Fibroblast of the aortic adventitia (primary cell): Measurements from ENCODE around the gene SOCS1. TPM values are rescaled to one million over a fixed set of nuclear protein-coding genes. Genes with fewer than 3 reads are reported as not detected.

ENCODE experiments used
- DNase-seq: peaks from one replicate; pipeline ENCODE4 v3.0.0-alpha.2; 2010; ENCODE audit warnings: low read depth
- H3K4me3 ChIP-seq: 2 replicates; pipeline ENCODE4 v1.5.1; 2011; ENCODE audit warnings: low read depth, mild to moderate bottlenecking, control low read depth, low read length, moderate library complexity
- total RNA-seq: library from RNA; depleted of rRNA; stranded (reverse); fragments of >200 nt; gene quantifications from 2 replicates; pipeline ENCODE4 v1.2.3, GENCODE V29; 2012; ENCODE audit warnings: low replicate concordance
- TF ChIP-seq, protein P1 (sequence below): IDR thresholded peaks from 2 replicates; pipeline ENCODE4 v1.5.1; 2011; ENCODE audit warnings: mild to moderate bottlenecking, low read length, control low read depth, inconsistent platforms; ENCODE audit not compliant: insufficient read depth

SOCS1 gene
- total RNA-seq, 1 donor: 5.6 TPM

DNA sequence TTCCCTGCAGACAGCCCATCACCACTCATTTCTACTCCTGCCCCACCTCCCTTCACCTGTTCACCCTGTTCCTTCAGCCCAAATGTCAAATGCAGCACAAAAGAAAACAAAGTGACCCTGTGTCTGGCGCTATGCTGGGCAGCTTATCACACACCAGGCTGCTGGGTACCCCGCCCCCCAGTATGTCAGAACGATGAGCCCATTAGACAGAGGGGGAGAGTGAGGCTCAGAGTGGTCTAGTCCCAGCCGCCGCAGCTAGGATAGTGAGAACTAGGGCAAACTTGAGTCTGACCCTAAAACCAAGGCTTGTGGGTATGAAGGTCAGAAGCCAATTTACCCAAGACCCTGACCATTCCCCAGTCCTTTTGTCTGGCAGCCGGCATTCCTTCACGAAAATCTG is 9.1 kb upstream of the SOCS1 start:
- no peak for DNase-seq
- no peak overlapping the region for H3K4me3 ChIP-seq
- TF ChIP-seq, protein P1, sequence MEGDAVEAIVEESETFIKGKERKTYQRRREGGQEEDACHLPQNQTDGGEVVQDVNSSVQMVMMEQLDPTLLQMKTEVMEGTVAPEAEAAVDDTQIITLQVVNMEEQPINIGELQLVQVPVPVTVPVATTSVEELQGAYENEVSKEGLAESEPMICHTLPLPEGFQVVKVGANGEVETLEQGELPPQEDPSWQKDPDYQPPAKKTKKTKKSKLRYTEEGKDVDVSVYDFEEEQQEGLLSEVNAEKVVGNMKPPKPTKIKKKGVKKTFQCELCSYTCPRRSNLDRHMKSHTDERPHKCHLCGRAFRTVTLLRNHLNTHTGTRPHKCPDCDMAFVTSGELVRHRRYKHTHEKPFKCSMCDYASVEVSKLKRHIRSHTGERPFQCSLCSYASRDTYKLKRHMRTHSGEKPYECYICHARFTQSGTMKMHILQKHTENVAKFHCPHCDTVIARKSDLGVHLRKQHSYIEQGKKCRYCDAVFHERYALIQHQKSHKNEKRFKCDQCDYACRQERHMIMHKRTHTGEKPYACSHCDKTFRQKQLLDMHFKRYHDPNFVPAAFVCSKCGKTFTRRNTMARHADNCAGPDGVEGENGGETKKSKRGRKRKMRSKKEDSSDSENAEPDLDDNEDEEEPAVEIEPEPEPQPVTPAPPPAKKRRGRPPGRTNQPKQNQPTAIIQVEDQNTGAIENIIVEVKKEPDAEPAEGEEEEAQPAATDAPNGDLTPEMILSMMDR: no peak

DNA sequence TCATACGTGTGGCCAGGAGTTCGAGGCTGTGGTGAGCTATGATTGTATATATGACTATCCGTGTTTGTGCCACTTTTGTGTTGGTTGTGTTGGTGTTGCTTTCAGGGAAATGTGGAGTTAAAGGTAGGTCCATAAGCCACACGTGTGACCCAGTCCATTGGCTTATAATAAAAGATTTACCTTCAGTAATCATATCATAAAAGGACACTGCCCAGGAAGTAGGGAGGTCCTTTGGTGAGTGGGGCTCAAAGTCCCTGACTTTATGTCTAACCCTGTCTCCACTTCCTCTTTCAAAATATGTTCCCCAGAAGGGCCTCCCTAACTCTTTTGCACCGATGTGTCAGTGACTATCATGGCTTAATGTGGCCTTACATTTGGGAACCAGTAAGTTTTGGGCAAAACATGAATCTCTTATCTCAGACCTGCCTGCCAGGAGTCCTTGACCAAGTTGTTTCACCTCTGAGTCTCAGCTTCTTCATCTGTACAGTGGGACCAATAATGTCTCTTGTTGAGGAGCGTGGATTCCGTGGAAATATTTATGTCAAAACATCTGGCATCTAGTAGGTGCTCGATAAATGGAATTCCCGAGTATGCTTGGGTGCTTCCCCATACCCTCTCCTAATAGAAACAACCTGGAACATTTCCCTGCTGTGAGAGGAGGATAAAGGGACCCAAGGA is 8.3 kb upstream of the SOCS1 start:
- TF ChIP-seq, protein P1: no peak
- H3K4me3 ChIP-seq: no peak overlapping the region
- DNase-seq: no peak

DNA sequence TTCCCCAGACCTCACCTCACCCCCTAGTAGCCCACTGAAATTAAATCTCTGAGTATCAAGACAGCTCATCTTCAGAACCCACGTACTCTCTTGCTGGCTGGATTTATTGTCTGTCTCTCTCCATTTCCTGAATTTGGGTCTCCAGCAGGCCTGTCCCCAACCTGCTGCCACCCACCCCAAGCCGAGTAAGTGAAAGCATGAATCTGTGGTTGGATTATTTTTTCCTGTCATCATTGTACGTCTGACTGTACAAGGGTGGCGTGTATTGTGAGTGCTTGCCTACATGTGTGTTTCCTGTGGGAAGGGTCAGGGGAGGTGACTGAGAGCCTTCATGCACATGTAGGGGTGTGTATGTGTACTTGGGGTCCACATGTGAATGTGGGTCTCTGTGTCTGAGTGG is 7.7 kb upstream of the SOCS1 start:
- no peak overlapping the region for H3K4me3 ChIP-seq
- DNase-seq: no peak
- TF ChIP-seq, protein P1: no peak

DNA sequence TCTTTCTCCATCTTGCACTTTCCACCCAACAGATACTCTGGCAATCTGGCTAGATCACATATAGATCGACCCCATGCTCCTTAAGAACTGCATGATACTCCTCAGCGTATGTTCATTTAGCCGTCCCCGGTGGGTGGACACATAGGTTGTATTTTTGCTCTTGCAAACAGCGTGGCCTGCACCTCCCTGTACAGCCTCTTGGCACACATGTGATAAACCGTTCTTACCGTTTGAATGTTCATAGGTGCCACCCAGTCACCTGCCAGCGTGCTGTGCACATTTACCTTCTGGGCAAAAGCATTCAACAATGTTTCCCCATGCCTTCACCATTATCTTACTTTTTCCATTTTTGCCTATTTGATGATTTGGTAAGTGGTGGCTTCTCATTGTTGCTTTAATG is 6.9 kb upstream of the SOCS1 start:
- DNase-seq: no peak

DNA sequence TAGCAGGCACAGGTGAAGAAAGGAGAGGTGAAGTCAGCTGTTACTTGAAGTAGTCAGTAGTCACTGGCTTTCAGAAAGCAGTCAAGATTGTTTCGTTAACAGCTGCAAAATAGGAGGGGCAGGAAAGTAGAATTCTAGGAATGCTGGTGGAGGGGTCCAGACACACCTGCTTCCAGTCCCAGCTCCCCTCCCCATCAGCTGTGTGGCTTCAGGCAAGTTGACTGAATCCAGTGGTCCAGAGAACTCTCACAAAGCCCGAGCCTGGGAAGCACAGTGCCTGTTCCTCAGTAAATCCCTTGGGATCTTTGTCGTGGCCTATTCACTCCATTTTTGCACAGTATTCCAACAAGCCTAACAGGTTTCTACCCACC is 4.6 kb upstream of the SOCS1 start:
- no peak overlapping the region for H3K4me3 ChIP-seq
- TF ChIP-seq, protein P1: no peak
- no peak for DNase-seq

More for the DNA sequence above, 6.9 kb upstream of the SOCS1 start:
- no peak overlapping the region for H3K4me3 ChIP-seq
- TF ChIP-seq, protein P1: peak; percentile 2

DNA sequence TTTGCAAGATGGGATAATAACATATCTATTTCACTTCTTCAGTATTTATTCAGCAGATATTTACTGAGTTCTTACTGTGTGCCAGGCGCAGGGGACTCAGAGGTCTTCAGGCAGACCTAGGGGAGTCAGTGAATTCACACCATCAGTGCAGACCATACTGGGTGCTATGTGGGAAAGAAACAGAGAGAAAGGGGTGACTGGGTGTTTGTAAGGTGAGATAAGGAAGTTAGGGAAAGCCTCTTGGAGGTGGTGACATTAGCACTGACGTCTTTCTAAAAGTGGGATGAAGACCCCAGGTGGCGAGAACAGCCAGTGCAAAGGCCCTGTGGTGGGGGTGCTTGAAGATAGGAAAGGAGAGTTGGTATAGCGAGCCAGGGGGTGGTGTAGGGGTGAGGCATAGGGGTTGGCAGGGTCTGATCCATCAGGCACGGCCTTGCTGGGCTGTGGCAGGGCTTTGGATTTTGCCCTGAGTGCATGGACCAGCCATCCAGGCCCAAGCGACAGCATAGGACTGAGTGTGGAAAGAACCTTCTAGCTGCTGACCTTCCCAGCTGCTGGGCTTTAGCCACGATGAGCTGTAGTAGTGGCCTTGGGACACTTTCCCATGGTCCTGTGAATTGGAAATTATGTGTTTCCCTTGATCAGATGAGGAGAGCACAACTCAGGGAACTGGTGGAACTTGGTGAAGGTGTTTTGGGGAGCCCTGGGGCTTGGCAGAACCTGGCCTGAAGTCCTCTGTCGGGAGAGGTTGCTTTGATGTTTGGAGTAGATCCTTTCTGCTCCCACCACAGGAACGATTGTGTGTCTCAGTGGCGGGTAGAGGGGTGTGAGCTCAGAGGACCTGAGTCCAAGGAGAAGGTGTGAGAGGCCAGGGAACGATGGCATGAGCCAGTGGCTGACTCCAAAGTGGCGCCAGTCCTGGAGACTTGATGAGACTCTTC is 3.9 kb upstream of the SOCS1 start:
- no peak overlapping the region for H3K4me3 ChIP-seq
- no peak for DNase-seq
- TF ChIP-seq, protein P1: no peak
